Stomach (tissue), 9 donors: ENCODE data around the gene CCSAP. TPM values are rescaled to one million over a fixed set of nuclear protein-coding genes. Genes with fewer than 3 reads are reported as not detected.

Source experiments
- DNase-seq, 2 donors: peaks; one replicate each; pipeline versions ENCODE4 v3.0.0 to v3.0.0-alpha.2; 2013 to 2019
- H3K27ac ChIP-seq, 5 donors: fragments of 200-600 bp in 4 of 5; sonication (generic) in 4 of 5; one replicate each; pipeline ENCODE4 v1.5.1; 2013 to 2019; ENCODE audit warnings: mild to moderate bottlenecking in 1 of 5, moderate library complexity in 1 of 5
- H3K27me3 ChIP-seq, 3 donors: fragments of 200-600 bp; sonication (generic); one replicate each; pipeline ENCODE4 v1.5.1; 2017 to 2019; ENCODE audit warnings: mixed run types in 1 of 3
- H3K36me3 ChIP-seq, 4 donors: fragments of 200-600 bp; sonication (generic); 1 replicate in 3 of 4; 2 replicates in 1 of 4; pipeline ENCODE4 v1.5.1; 2016 to 2019
- H3K4me1 ChIP-seq, 4 donors: fragments of 200-600 bp; sonication (generic); one replicate each; pipeline ENCODE4 v1.5.1; 2016 to 2019
- H3K4me3 ChIP-seq, 4 donors: fragments of 200-600 bp; sonication (generic) in 3 of 4; one replicate each; pipeline ENCODE4 v1.5.1; 2016 to 2019; ENCODE audit warnings: mild to moderate bottlenecking in 1 of 4
- H3K9me3 ChIP-seq, 4 donors: fragments of 200-600 bp; sonication (generic); one replicate each; pipeline ENCODE4 v1.5.1; 2016 to 2019
- CTCF ChIP-seq, 7 experiments: fragments of 450-650 bp in 4 of 7; fragments of 200-600 bp in 3 of 7; sonication (generic) in 3 of 7; IDR thresholded peaks; one replicate each; pipeline ENCODE4 v1.5.1; 2016 to 2019; ENCODE audit warnings: antibody characterized with exemption in 7 of 7, control low read depth in 2 of 7, mild to moderate bottlenecking in 1 of 7
- EP300 ChIP-seq: sonication (generic); formaldehyde crosslinking; IDR thresholded peaks from one replicate; pipeline ENCODE4 v1.6.1; 2017; ENCODE audit warnings: antibody characterized with exemption
- POLR2A ChIP-seq, 4 donors: fragments of 450-650 bp; IDR thresholded peaks; one replicate each; pipeline ENCODE4 v1.6.1; 2016; ENCODE audit warnings: antibody characterized with exemption in 4 of 4, control low read depth in 2 of 4, mild to moderate bottlenecking in 1 of 4, moderate library complexity in 1 of 4
- POLR2AphosphoS5 ChIP-seq, 3 donors: sonication (generic); formaldehyde crosslinking; IDR thresholded peaks; one replicate each; pipeline ENCODE4 v1.6.1; 2016; ENCODE audit warnings: antibody characterized with exemption in 3 of 3
- WGBS, 5 donors: extraction: QIAGEN DNeasy Blood & Tissue Kit in 3 of 5; methylation state at CpG; one replicate each; pipeline versions ENCODE4 v1.1.5 to v1.1.7; 2013 to 2018; 5-methylcytosine and 5-hydroxymethylcytosine counted together
- intact Hi-C: fragments of 100-400 bp; cut with DNase I; formaldehyde crosslinking; loops from one replicate; pipeline ENCODE4 v1.15.1; 2023; ENCODE audit warnings: low total_unique reads
- polyA plus RNA-seq, 3 donors: library from polyadenylated mRNA; stranded (reverse); fragments of 200-250 nt; gene quantifications; one replicate each; pipeline ENCODE4 v1.2.3, GENCODE V29; 2013
- total RNA-seq, 5 donors: library from RNA; depleted of rRNA; stranded (reverse); fragments of >200 nt; gene quantifications; one replicate each; pipeline versions ENCODE4 v1.1.0 to v1.2.3, GENCODE V29; 2014 to 2016
- donor health status: healthy with polysubstance abuse.
- donor health status: Bipolar disorder and iron deficiency.
- donor health status: healthy.

CCSAP gene
- total and polyA plus RNA-seq, 8 donors, result 0.61 to 10.5 (median 3.4) TPM

- TF ChIP-seq POLR2A (IDR thresholded peaks at IDR 0.05) (no peak), EP300 (no peak), CTCF (IDR thresholded peaks at IDR 0.05) (no peak), POLR2AphosphoS5 (IDR thresholded peaks at IDR 0.05) (no peak)
- Histone ChIP-seq H3K27me3 (no peaks in the 10 kb centered on the region), H3K4me1 (peaks cover 22 to 86% (median 55%) of the 10 kb centered on the region in 4 donors), H3K27ac (no peak overlapping the region), H3K9me3 (no peaks in the 10 kb centered on the region), H3K36me3 (peaks cover 0 to 15% (median 0%) of the 10 kb centered on the region in 4 donors), H3K4me3 (no peak overlapping the region)
- WGBS, 5 donors, result 49 to 71% (median 51%) methylated on average over 3 of the region's 3 CpGs
- DNase-seq, result no peak
- intact Hi-C loops, result loop anchor here (10.0 kb wide), 1 partner anchor 66 kb away; the partner anchor contains the start of gene CCSAP
These were observed 63.6 kb downstream of the CCSAP start for GRCh38 chr1:229279242-229279641.

GRCh38 chr1:229278120-229278741 lies 64.6 kb downstream of the CCSAP start:
- Histone ChIP-seq H3K36me3 (peaks cover 0 to 13% (median 0%) of the 10 kb centered on the region in 4 donors), H3K4me1 (peaks cover 33 to 92% (median 60%) of the 10 kb centered on the region in 4 donors), H3K4me3 (no peak overlapping the region), H3K27me3 (no peaks in the 10 kb centered on the region), H3K27ac (peak overlapping the region in 1 of 5 donors; percentile 2), H3K9me3 (no peaks in the 10 kb centered on the region)
- intact Hi-C loops, result loop anchor here (10.0 kb wide), 1 partner anchor 67 kb away; the partner anchor contains the start of gene CCSAP
- TF ChIP-seq EP300 (no peak), POLR2AphosphoS5 (IDR thresholded peaks at IDR 0.05) (no peak), POLR2A (IDR thresholded peaks at IDR 0.05) (no peak), CTCF (IDR thresholded peaks at IDR 0.05) (no peak)
- no peak for DNase-seq
- WGBS, 5 donors, result 66 to 82% (median 69%) methylated on average over 2 of the region's 2 CpGs

GRCh38 chr1:229275005-229275404 lies 67.8 kb downstream of the CCSAP start:
- no peak for DNase-seq
- no peak overlapping the region for H3K4me3 ChIP-seq
- TF ChIP-seq EP300 (no peak), POLR2A (IDR thresholded peaks at IDR 0.05) (no peak), CTCF (IDR thresholded peaks at IDR 0.05) (no peak), POLR2AphosphoS5 (IDR thresholded peaks at IDR 0.05) (no peak)
- H3K36me3 ChIP-seq, result peaks cover 0 to 11% (median 0%) of the 10 kb centered on the region in 4 donors
- H3K27ac ChIP-seq, result peak overlapping the region in 3 of 5 donors; percentile 55 to 95 (median 88)
- WGBS, 5 donors, result 84 to 96% (median 93%) methylated on average over 2 of the region's 2 CpGs
- peaks cover 49 to 92% (median 70%) of the 10 kb centered on the region in 4 donors for H3K4me1 ChIP-seq
- H3K27me3 ChIP-seq, result no peaks in the 10 kb centered on the region
- H3K9me3 ChIP-seq, result no peaks in the 10 kb centered on the region
- intact Hi-C loops, result loop anchor here (10.0 kb wide), 1 partner anchor 70 kb away; the partner anchor contains the start of gene CCSAP

GRCh38 chr1:229273507-229274232 lies 69.2 kb downstream of the CCSAP start:
- peak; percentile 41 to 77 for DNase-seq
- intact Hi-C loops, result loop anchor here (10.0 kb wide), 1 partner anchor 71 kb away; the partner anchor contains the start of gene CCSAP

More at GRCh38 chr1:229273507-229274232, 69.2 kb downstream of the CCSAP start:
- peaks cover 42 to 87% (median 63%) of the 10 kb centered on the region in 4 donors for H3K4me1 ChIP-seq
- TF ChIP-seq POLR2A (IDR thresholded peaks at IDR 0.05) (no peak), POLR2AphosphoS5 (IDR thresholded peaks at IDR 0.05) (peak in 2 of 3 donors; percentile 71 to 73), EP300 (no peak)
- no peaks in the 10 kb centered on the region for H3K27me3 ChIP-seq
- WGBS, 5 donors, result 33 to 58% (median 46%) methylated on average over 6 to 7 of the region's 7 CpGs
- peak overlapping the region; percentile 88 to 95 (median 93) for H3K27ac ChIP-seq
- peak overlapping the region in 1 of 4 donors; percentile 16 for H3K4me3 ChIP-seq
- no peaks in the 10 kb centered on the region for H3K9me3 ChIP-seq
- peaks cover 0 to 11% (median 0%) of the 10 kb centered on the region in 4 donors for H3K36me3 ChIP-seq
